GM12878 (cell line): ENCODE measurements around the gene GDNF. TPM values are rescaled to one million over a fixed set of nuclear protein-coding genes. Genes with fewer than 3 reads are reported as not detected.

ENCODE experiments used
- ATAC-seq: fragments of 200-7000 bp; cut with Tn5 transposase; 3 replicates; pipeline ENCODE4 v1.9.1; 2020; ENCODE audit warnings: mild to moderate bottlenecking, moderate library complexity
- Bru-seq: library from RNA; stranded (reverse); fragments of 400-500 nt; gene quantifications from one replicate; lab custom pipeline; 2021; lab: Mats Ljungman, UMichigan
- BruChase-seq, 2 experiments: library from RNA; stranded (reverse); fragments of 400-500 nt; gene quantifications; one replicate each; lab custom pipeline; 2021; lab: Mats Ljungman, UMichigan
- BruUV-seq: library from RNA; stranded (reverse); fragments of 400-500 nt; replicated peaks from 2 replicates; lab custom pipeline; 2021; lab: Mats Ljungman, UMichigan
- CTCF ChIA-PET: fragments of 300-600 bp; sonication (Branson Sonifier 250); formaldehyde crosslinking; extraction: SDS; loops from one replicate; lab custom pipeline; 2021; ENCODE audit warnings: inconsistent platforms; lab: Yijun Ruan, JAX
- POLR2A ChIA-PET: fragments of 350-600 bp; formaldehyde crosslinking; extraction: SDS; loops from one replicate; lab custom pipeline; 2021; ENCODE audit warnings: inconsistent platforms; lab: Charles Lee
- RAD21 ChIA-PET: fragments of 300-600 bp; sonication (Branson Sonifier 250); formaldehyde crosslinking; loops from one replicate; lab custom pipeline; 2023; ENCODE audit warnings: antibody characterized with exemption; ENCODE audit not compliant: unreplicated experiment; lab: Charles Lee
- SMC1A ChIA-PET: fragments of 300-600 bp; sonication (Branson Sonifier 250); formaldehyde crosslinking; loops from one replicate; lab custom pipeline; 2023; ENCODE audit not compliant: unreplicated experiment, uncharacterized antibody; lab: Charles Lee
- DNase-seq: peaks from one replicate; pipeline ENCODE4 v3.0.0-alpha.2; 2011; ENCODE audit warnings: low read depth, low spot score
- FAIRE-seq: peaks from 3 replicates; lab custom pipeline; 2011; peaks lifted over from hg19 to GRCh38; lab: Jason Lieb, UNC
- H2AFZ ChIP-seq: 2 replicates; pipeline ENCODE4 v1.6.0; 2011; ENCODE audit warnings: low read depth, low read length, control low read depth; ENCODE audit not compliant: control insufficient read depth
- H3K27ac ChIP-seq: 2 replicates; pipeline ENCODE4 v1.5.1; 2011; ENCODE audit warnings: control low read depth; ENCODE audit not compliant: control insufficient read depth, insufficient read depth
- H3K27me3 ChIP-seq, 2 experiments: replicated peaks in 1 of 2; 2 replicates each; pipeline versions ENCODE4 v1.6.0 to v1.6.1; 2011; ENCODE audit warnings: low read length in 1 of 2; ENCODE audit not compliant: control insufficient read depth in 2 of 2, insufficient read depth in 2 of 2
- H3K36me3 ChIP-seq, 2 experiments: 2 replicates each; pipeline ENCODE4 v1.5.1; 2011; ENCODE audit warnings: low read length in 1 of 2; ENCODE audit not compliant: control insufficient read depth in 2 of 2, insufficient read depth in 2 of 2
- H3K4me1 ChIP-seq: 2 replicates; pipeline ENCODE4 v1.6.1; 2011; ENCODE audit warnings: mild to moderate bottlenecking, low read length, moderate library complexity, mixed read lengths; ENCODE audit not compliant: control insufficient read depth, insufficient read depth
- H3K4me2 ChIP-seq: 2 replicates; pipeline ENCODE4 v1.6.0; 2011; ENCODE audit warnings: control low read depth; ENCODE audit not compliant: control insufficient read depth, insufficient read depth
- H3K4me3 ChIP-seq: fragments of 200-600 bp; sonication (generic); 2 replicates; pipeline ENCODE4 v1.5.1; 2016
- H3K79me2 ChIP-seq: 2 replicates; pipeline ENCODE4 v1.6.0; 2011; ENCODE audit warnings: low read length; ENCODE audit not compliant: control insufficient read depth, insufficient read depth
- H3K9ac ChIP-seq: 2 replicates; pipeline ENCODE4 v1.8.0; 2011; ENCODE audit warnings: low read length, control low read depth, mixed read lengths; ENCODE audit not compliant: control insufficient read depth, insufficient read depth
- H3K9me3 ChIP-seq: replicated peaks from 3 replicates; pipeline ENCODE4 v1.5.1; 2011; ENCODE audit warnings: mild to moderate bottlenecking, low read length; ENCODE audit not compliant: control insufficient read depth, insufficient read depth
- H4K20me1 ChIP-seq: 2 replicates; pipeline ENCODE4 v1.6.0; 2011; ENCODE audit not compliant: control insufficient read depth, insufficient read depth
- ASH2L ChIP-seq: fragments of 300-600, 200-600 bp; sonication (generic); IDR thresholded peaks from 2 replicates; pipeline ENCODE4 v1.6.1; 2017; ENCODE audit warnings: low read depth, mild to moderate bottlenecking, borderline replicate concordance
- BMI1 ChIP-seq: fragments of 450-650 bp; IDR thresholded peaks from 2 replicates; pipeline ENCODE4 v1.6.1; 2016; ENCODE audit warnings: mild to moderate bottlenecking, moderate library complexity, borderline replicate concordance
- CBX5 ChIP-seq: sonication (generic); IDR thresholded peaks from 2 replicates; pipeline ENCODE4 v1.6.1; 2016; ENCODE audit warnings: low read depth, moderate library complexity, mild to moderate bottlenecking, inconsistent platforms
- CEBPB ChIP-seq, 2 experiments: fragments of 150-350 bp in 1 of 2; IDR thresholded peaks; 2 replicates each; pipeline ENCODE4 v1.6.1; 2012 to 2014; ENCODE audit warnings: low read depth in 2 of 2, low read length in 2 of 2, borderline replicate concordance in 1 of 2, inconsistent platforms in 1 of 2
- CHD2 ChIP-seq: IDR thresholded peaks from 2 replicates; pipeline ENCODE4 v1.6.1; 2011; ENCODE audit warnings: low read depth, low read length, improper control_type of control experiment, borderline replicate concordance
- DPF2 ChIP-seq: fragments of 450-650 bp; IDR thresholded peaks from 2 replicates; pipeline ENCODE4 v1.6.1; 2017; ENCODE audit warnings: mild to moderate bottlenecking
- E2F4 ChIP-seq: IDR thresholded peaks from 2 replicates; pipeline ENCODE4 v1.6.1; 2012; ENCODE audit warnings: low read depth, low read length, improper control_type of control experiment
- EED ChIP-seq: sonication (generic); IDR thresholded peaks from 2 replicates; pipeline ENCODE4 v1.6.1; 2016; ENCODE audit warnings: antibody characterized with exemption, low read depth
- MEF2B ChIP-seq: fragments of 450-650 bp; IDR thresholded peaks from 2 replicates; pipeline ENCODE4 v1.6.1; 2018; ENCODE audit warnings: mild to moderate bottlenecking, moderate library complexity; ENCODE audit not compliant: partially characterized antibody, poor library complexity, severe bottlenecking
- MTA2 ChIP-seq: fragments of 450-650 bp; IDR thresholded peaks from 2 replicates; pipeline ENCODE4 v1.6.1; 2016; ENCODE audit warnings: low read depth, mild to moderate bottlenecking, moderate library complexity
- MTA3 ChIP-seq: IDR thresholded peaks from 2 replicates; pipeline ENCODE4 v1.6.1; 2012; ENCODE audit warnings: low read length, inconsistent platforms, borderline replicate concordance
- NBN ChIP-seq: fragments of 450-650 bp; IDR thresholded peaks from 2 replicates; pipeline ENCODE4 v1.6.1; 2016
- NFXL1 ChIP-seq: fragments of 450-650 bp; IDR thresholded peaks from 2 replicates; pipeline ENCODE4 v1.6.1; 2017; ENCODE audit warnings: antibody characterized with exemption, mild to moderate bottlenecking, borderline replicate concordance
- RAD21 ChIP-seq: IDR thresholded peaks from 2 replicates; pipeline ENCODE4 v1.6.1; 2011; ENCODE audit warnings: mild to moderate bottlenecking, low read depth, low read length, moderate library complexity; ENCODE audit not compliant: insufficient read depth
- RUNX3 ChIP-seq: IDR thresholded peaks from 2 replicates; pipeline ENCODE4 v1.6.1; 2012; ENCODE audit warnings: low read length, inconsistent platforms
- SMARCA5 ChIP-seq: fragments of 450-650 bp; IDR thresholded peaks from 2 replicates; pipeline ENCODE4 v1.6.1; 2017; ENCODE audit warnings: mild to moderate bottlenecking
- SP1 ChIP-seq: IDR thresholded peaks from one replicate; pipeline ENCODE4 v1.6.1; 2011; ENCODE audit warnings: low read depth, low read length
- WGBS: methylation state at CpG from one replicate; pipeline ENCODE4 v1.1.6; 2016; ENCODE audit warnings: low lambda C conversion rate; ENCODE audit not compliant: insufficient replicate concordance, insufficient coverage; ENCODE audit errors: missing lambda C conversion rate; 5-methylcytosine and 5-hydroxymethylcytosine counted together
- in situ Hi-C: fragments of 300-500 bp; cut with MboI; formaldehyde crosslinking; loops from 9 replicates; pipeline ENCODE4 v1.14.3; 2018; ENCODE audit warnings: mixed read lengths
- intact Hi-C: fragments of 100-400 bp; cut with micrococcal nuclease; formaldehyde crosslinking; loops from one replicate; pipeline ENCODE4 v1.14.2; 2022; ENCODE audit not compliant: unreplicated experiment
- long read RNA-seq, 2 experiments: library from polyadenylated mRNA; unstranded; transcript quantifications; one replicate each; pipeline ENCODE4 v2.0.0, GENCODE V29; 2019 to 2020
- polyA minus RNA-seq, 3 experiments: library from RNA; depleted of rRNA, polyadenylated mRNA; stranded (reverse); fragments of >200 nt; gene quantifications; 2 replicates each; pipeline ENCODE4 v1.2.3, GENCODE V29; 2011
- polyA plus RNA-seq, 11 experiments: library from polyadenylated mRNA; depleted of rRNA in 4 of 11; unstranded in 6 of 11; stranded (reverse) in 5 of 11; fragments of >200 nt; fragmentation: Nextera tagmentation in 4 of 11; fragmentation: Illumina TruSeq in 1 of 11; extraction: Ambion mirVana in 4 of 11; extraction: Trizol in 1 of 11; gene quantifications; 1 replicate in 1 of 11; 2 replicates in 10 of 11; pipeline versions ENCODE4 v1.2.1 to v1.2.3, GENCODE V29; 2011 to 2016; ENCODE audit warnings: inconsistent platforms in 2 of 11, missing spikeins in 2 of 11, low read depth in 1 of 11
- total RNA-seq, 4 experiments: library from RNA; depleted of rRNA in 3 of 4; stranded (reverse); fragments of >200 nt in 3 of 4; fragmentation: Illumina TruSeq in 1 of 4; extraction: Trizol in 1 of 4; gene quantifications; 2 replicates each; pipeline versions ENCODE4 v1.2.1 to v1.2.3, GENCODE V29; 2013 to 2021

The GDNF gene
- total RNA-seq (2013; cell fraction: nucleolus; rRNA removed): not detected in 2 replicates
- total RNA-seq (2014; rRNA removed) (not detected in 2 replicates), total RNA-seq (2014; rRNA removed; fragmentation: Illumina TruSeq; extraction: Trizol) (not detected in 2 replicates), total RNA-seq (2021) (not detected in 2 replicates), polyA plus RNA-seq (2011; rRNA removed) (not detected in 2 replicates), polyA plus RNA-seq (2014; fragmentation: Illumina TruSeq; extraction: Trizol) (not detected in 2 replicates), polyA plus RNA-seq (2014; fragmentation: Nextera tagmentation; extraction: Ambion mirVana) (not detected), polyA plus RNA-seq (2014; rRNA removed) (not detected in 2 replicates), polyA plus RNA-seq (2016; fragmentation: Nextera tagmentation; extraction: Ambion mirVana) (not detected), polyA minus RNA-seq (2011; rRNA and poly(A)+ RNA removed) (not detected in 2 replicates), Bru-seq, nascent RNA (percentile 8 among the genes with signal in this experiment), BruChase-seq, experiment 1, labeled RNA remaining after a 6-hour chase (not detected), BruChase-seq, experiment 2, labeled RNA remaining after a 2-hour chase (percentile 10 among the genes with signal in this experiment)
- not detected for polyA plus RNA-seq (2011; ENCODE audit: low read depth)
- polyA plus RNA-seq (2011; cell fraction: cytosol; rRNA removed): not detected in 2 replicates
- polyA plus RNA-seq (2011; cell fraction: nucleus; rRNA removed): not detected in 2 replicates
- polyA plus RNA-seq (2012): not detected in 2 replicates
- polyA minus RNA-seq (2011; cell fraction: cytosol; rRNA and poly(A)+ RNA removed): not detected in 2 replicates
- not detected in 2 replicates for polyA minus RNA-seq (2011; cell fraction: nucleus; rRNA and poly(A)+ RNA removed)
- long read RNA-seq, experiment 1: 0 reads
- long read RNA-seq, experiment 2: 0 reads

GRCh38 chr5:37839407-37840052 lies at the start of gene GDNF:
TSS of gene GDNF (minus strand) at chr5:37840041. CDS start at chr5:37834796, 5,245 bp downstream.
- no peak within 1 kb of the TSS; the same call in 1 of the 2 replicates for H3K4me2 ChIP-seq
- CTCF ChIA-PET: interaction anchor here (0.7 kb wide), 1 partner anchor 352 kb away, joined by 5 read pairs; no protein-coding TSS in a partner anchor
- H3K9ac ChIP-seq: no peak within 1 kb of the TSS
- peaks cover 3% of the 10 kb centered on the region; the same call in 1 of the 2 replicates for H3K4me1 ChIP-seq
- intact Hi-C loops (loop anchor here (5.0 kb wide), 2 partner anchors 183 to 427 kb away; no protein-coding TSS in a partner anchor), in situ Hi-C loops (loop anchor here (5.0 kb wide), 1 partner anchor 358 kb away; no protein-coding TSS in a partner anchor)
- ATAC-seq: no peak
- 59% methylated on average over 54 of the region's 66 CpGs for WGBS
- H4K20me1 ChIP-seq: no peaks in the 10 kb centered on the region
- H3K79me2 ChIP-seq: no peaks in the 10 kb centered on the region
- no peaks in the 10 kb centered on the region for H3K9me3 ChIP-seq
- H3K27me3 ChIP-seq: peaks cover 19 to 29% of the 10 kb centered on the region in 2 experiments
- no peaks in the 10 kb centered on the region for H3K36me3 ChIP-seq
- BruUV-seq: no TSS peak
- POLR2A ChIA-PET: interaction anchor here (0.6 kb wide), 1 partner anchor 576 kb away, joined by 3 read pairs; no protein-coding TSS in a partner anchor
- RAD21 ChIA-PET: no interaction called here
- TF ChIP-seq MTA3 (no peak), MEF2B (no peak), CHD2 (no peak), MTA2 (no peak), DPF2 (no peak), CBX5 (no peak), RUNX3 (no peak), SP1 (no peak), BMI1 (no peak), RAD21 (no peak), NFXL1 (no peak), SMARCA5 (no peak), EED (no peak), ASH2L (no peak), CEBPB (IDR thresholded peaks at IDR 0.05; ENCODE audit: borderline replicate concordance in 1 of 2, low read depth in 2 of 2, low read length in 2 of 2) (no peak), E2F4 (no peak), NBN (no peak)
- TF ChIP-seq, all 136 proteins: peak for 0
- H3K4me3 ChIP-seq: no peak within 1 kb of the TSS
- no peak for FAIRE-seq
- no peak within 1 kb of the TSS for H2AFZ ChIP-seq
- no peak for DNase-seq
- H3K27ac ChIP-seq: no peak within 1 kb of the TSS
- SMC1A ChIA-PET: interaction anchor here (1.1 to 1.8 kb wide), 3 partner anchors 18 to 354 kb away, joined by 3 to 5 read pairs (median 3); no protein-coding TSS in a partner anchor
